GM18517 (cell line): Measurements from ENCODE around the gene OAS2.

Experiments
- ATAC-seq: cut with Tn5 transposase; IDR thresholded peaks from one replicate; pipeline ENCODE4 v1.9.1; 2021; ENCODE audit warnings: mild to moderate bottlenecking, moderate library complexity; ENCODE audit not compliant: unreplicated experiment

The OAS2 gene

GRCh38 chr12:113007166-113007565 lies 28.8 kb downstream of the OAS2 start:
- ATAC-seq = no peak

GRCh38 chr12:113010701-113011100 lies 32.4 kb downstream of the OAS2 start:
- ATAC-seq = no peak

GRCh38 chr12:113014565-113014964 lies 36.2 kb downstream of the OAS2 start:
- no peak for ATAC-seq

- no peak for ATAC-seq
These were observed 38.5 kb downstream of the OAS2 start for GRCh38 chr12:113016796-113017195.

- no peak for ATAC-seq
These were observed 40.7 kb downstream of the OAS2 start for GRCh38 chr12:113019025-113019424.

GRCh38 chr12:113021500-113021899 lies 43.2 kb downstream of the OAS2 start:
- no peak for ATAC-seq

- no peak for ATAC-seq
These were observed 44.4 kb downstream of the OAS2 start for GRCh38 chr12:113022563-113023297.

GRCh38 chr12:113027726-113028125 lies 49.4 kb downstream of the OAS2 start:
- no peak for ATAC-seq

GRCh38 chr12:113030875-113031525 lies 52.7 kb downstream of the OAS2 start:
- ATAC-seq = no peak

- no peak for ATAC-seq
These were observed 61.7 kb downstream of the OAS2 start for GRCh38 chr12:113039911-113040445.

- no peak for ATAC-seq
These were observed 62.4 kb downstream of the OAS2 start for GRCh38 chr12:113040722-113041171.

- no peak for ATAC-seq
These were observed 63.2 kb downstream of the OAS2 start for GRCh38 chr12:113041560-113041959.

- ATAC-seq = no peak
These were observed 64.9 kb downstream of the OAS2 start for GRCh38 chr12:113043240-113043639.

- no peak for ATAC-seq
These were observed 66.2 kb downstream of the OAS2 start for GRCh38 chr12:113044516-113044915.

GRCh38 chr12:113048716-113049127 lies 70.4 kb downstream of the OAS2 start:
- ATAC-seq = no peak

- ATAC-seq = no peak
These were observed 71.8 kb downstream of the OAS2 start for GRCh38 chr12:113049976-113050742.

GRCh38 chr12:113050795-113051194 lies 72.5 kb downstream of the OAS2 start:
- ATAC-seq = no peak

- no peak for ATAC-seq
These were observed 73.4 kb downstream of the OAS2 start for GRCh38 chr12:113051759-113052158.

GRCh38 chr12:113052326-113052725 lies 74.0 kb downstream of the OAS2 start:
- no peak for ATAC-seq

- ATAC-seq = no peak
These were observed 76.7 kb downstream of the OAS2 start for GRCh38 chr12:113054948-113055486.
